Right atrium auricular region (tissue), 2 donors: Measurements from ENCODE around the gene GYPC. TPM values are rescaled to one million over a fixed set of nuclear protein-coding genes. Genes with fewer than 3 reads are reported as not detected.

ENCODE experiments used
- DNase-seq: peaks from one replicate; pipeline ENCODE4 v3.0.0-alpha.2; 2019; ENCODE audit warnings: low spot score
- H3K27ac ChIP-seq, 2 donors: fragments of 200-600 bp; sonication (generic); 1 replicate in 1 of 2; 2 replicates in 1 of 2; pipeline ENCODE4 v1.5.1; 2016 to 2019
- H3K27me3 ChIP-seq, 2 donors: fragments of 200-600 bp; sonication (generic); one replicate each; pipeline versions ENCODE4 v1.5.1 to v1.6.0; 2017 to 2019
- H3K36me3 ChIP-seq: fragments of 200-600 bp; sonication (generic); one replicate; pipeline ENCODE4 v1.5.1; 2016
- H3K4me1 ChIP-seq, 2 donors: fragments of 200-600 bp; sonication (generic); one replicate each; pipeline versions ENCODE4 v1.5.1 to v1.6.0; 2017 to 2019
- H3K4me3 ChIP-seq, 2 donors: fragments of 200-600 bp; sonication (generic); 1 replicate in 1 of 2; 2 replicates in 1 of 2; pipeline ENCODE4 v1.5.1; 2017 to 2019; ENCODE audit warnings: mild to moderate bottlenecking in 1 of 2, moderate library complexity in 1 of 2
- H3K9me3 ChIP-seq, 2 donors: fragments of 200-600 bp; sonication (generic); one replicate each; pipeline ENCODE4 v1.5.1; 2019
- total RNA-seq, 2 donors: library from RNA; depleted of rRNA; stranded (reverse); fragments of >200 nt; gene quantifications; one replicate each; pipeline ENCODE4 v1.1.0, GENCODE V29; 2016
- TF ChIP-seq, protein P1 (sequence below), 2 donors: fragments of 200-600 bp; sonication (generic); IDR thresholded peaks; one replicate each; pipeline ENCODE4 v1.5.1; 2019; ENCODE audit warnings: antibody characterized with exemption in 2 of 2

GYPC gene
- total RNA-seq, 2 donors from 2014 or later = 53.8 to 74.9 TPM

DNA sequence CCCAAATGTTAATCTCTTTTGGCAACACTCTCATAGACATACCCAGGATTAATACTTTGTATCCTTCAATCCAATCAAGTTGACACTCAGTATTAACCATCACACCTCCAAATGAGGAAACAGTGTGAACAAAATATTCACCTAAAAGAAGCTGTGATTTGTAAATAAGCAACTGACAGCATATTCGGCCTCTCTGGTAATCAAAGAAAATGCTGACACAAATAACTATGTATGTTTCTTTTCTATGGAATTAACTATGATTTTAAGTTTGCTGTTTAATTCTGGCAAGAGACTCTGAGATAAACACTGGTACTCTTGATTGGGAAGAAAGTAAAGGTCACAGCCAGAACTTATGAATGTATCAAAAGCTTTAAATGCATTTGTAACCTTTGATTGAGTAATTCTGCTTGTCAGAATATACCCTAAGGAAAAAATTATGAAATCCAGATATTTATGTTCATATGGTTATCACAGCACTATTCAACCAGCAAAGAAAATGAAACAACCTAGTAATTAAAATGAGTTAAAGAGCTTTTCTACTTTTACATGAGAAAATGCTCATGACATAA lies 3.6 kb upstream of the GYPC start:
- Histone ChIP-seq H3K27ac (no peak overlapping the region), H3K36me3 (no peaks in the 10 kb centered on the region), H3K27me3 (no peaks in the 10 kb centered on the region), H3K9me3 (no peaks in the 10 kb centered on the region), H3K4me3 (no peak overlapping the region), H3K4me1 (peaks cover 0 to 29% of the 10 kb centered on the region in 2 donors)
- TF ChIP-seq, protein P1, sequence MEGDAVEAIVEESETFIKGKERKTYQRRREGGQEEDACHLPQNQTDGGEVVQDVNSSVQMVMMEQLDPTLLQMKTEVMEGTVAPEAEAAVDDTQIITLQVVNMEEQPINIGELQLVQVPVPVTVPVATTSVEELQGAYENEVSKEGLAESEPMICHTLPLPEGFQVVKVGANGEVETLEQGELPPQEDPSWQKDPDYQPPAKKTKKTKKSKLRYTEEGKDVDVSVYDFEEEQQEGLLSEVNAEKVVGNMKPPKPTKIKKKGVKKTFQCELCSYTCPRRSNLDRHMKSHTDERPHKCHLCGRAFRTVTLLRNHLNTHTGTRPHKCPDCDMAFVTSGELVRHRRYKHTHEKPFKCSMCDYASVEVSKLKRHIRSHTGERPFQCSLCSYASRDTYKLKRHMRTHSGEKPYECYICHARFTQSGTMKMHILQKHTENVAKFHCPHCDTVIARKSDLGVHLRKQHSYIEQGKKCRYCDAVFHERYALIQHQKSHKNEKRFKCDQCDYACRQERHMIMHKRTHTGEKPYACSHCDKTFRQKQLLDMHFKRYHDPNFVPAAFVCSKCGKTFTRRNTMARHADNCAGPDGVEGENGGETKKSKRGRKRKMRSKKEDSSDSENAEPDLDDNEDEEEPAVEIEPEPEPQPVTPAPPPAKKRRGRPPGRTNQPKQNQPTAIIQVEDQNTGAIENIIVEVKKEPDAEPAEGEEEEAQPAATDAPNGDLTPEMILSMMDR (IDR thresholded peaks at IDR 0.05) = no peak
- DNase-seq = no peak

DNA sequence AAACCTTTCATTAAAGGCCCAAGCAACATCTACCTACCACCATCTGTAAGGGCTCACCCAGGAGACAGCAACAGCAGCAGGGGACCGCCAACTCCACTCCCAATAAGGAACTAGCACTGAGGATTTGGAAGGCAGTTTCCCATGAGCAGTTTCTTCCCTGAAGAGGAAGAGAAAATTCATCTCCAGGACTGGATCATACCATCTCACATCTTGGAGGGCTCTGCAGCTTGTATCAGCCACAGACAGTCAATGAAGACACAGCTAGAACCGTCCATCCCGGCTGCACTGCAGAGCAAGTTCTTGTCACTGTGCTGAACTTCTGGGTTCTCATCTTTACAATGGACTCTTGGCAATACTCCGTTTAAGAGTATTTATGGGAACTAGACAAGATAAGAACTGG lies 2.8 kb upstream of the GYPC start:
- TF ChIP-seq, protein P1 (IDR thresholded peaks at IDR 0.05) = no peak
- no peaks in the 10 kb centered on the region for H3K27me3 ChIP-seq
- no peak overlapping the region for H3K27ac ChIP-seq
- peaks cover 0 to 36% of the 10 kb centered on the region in 2 donors for H3K4me1 ChIP-seq
- H3K9me3 ChIP-seq = no peaks in the 10 kb centered on the region
- no peaks in the 10 kb centered on the region for H3K36me3 ChIP-seq
- no peak overlapping the region for H3K4me3 ChIP-seq
- DNase-seq = no peak

DNA sequence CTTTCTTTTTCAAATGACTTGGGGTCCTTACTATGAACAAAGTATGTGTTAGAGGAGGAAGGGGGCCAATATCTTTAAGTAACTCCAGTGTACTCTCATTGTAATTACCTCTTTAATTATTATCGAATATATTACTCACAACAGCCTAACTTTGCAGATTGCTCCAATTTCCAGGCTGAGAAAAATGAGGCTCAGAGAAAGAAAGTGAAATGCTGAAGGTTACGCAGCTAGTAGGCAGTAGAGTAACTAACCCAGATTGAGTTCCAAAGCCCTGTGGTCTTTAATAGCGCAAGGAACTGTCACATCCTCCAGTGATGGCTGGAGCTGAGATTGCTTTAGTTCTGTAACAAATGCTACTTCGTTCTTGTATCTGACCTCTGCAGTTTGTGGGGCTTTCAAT lies 2.2 kb upstream of the GYPC start:
- Histone ChIP-seq H3K27me3 (no peaks in the 10 kb centered on the region), H3K4me3 (no peak overlapping the region), H3K27ac (no peak overlapping the region), H3K9me3 (no peaks in the 10 kb centered on the region), H3K4me1 (peaks cover 0 to 42% of the 10 kb centered on the region in 2 donors), H3K36me3 (no peaks in the 10 kb centered on the region)
- TF ChIP-seq, protein P1 (IDR thresholded peaks at IDR 0.05) = no peak
- DNase-seq = no peak

DNA sequence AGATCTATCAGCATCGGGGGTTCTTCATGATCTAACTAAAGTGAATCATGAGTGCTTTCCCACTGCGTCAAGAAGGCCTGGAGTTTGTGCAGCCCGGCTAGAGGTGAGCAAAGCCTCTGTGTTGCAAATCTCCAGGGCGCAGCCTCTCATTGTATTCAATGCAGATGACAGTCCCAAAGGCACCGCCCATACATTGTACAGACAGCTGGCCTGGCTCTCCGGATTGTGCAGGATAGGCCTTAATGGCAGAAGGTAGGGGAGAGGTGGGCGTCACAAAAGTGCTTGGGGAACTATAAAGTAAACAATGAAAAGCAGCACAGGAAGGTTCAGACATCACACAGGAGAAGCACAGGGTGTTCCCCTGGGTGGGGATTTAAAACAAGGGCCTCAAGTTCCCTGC lies 907 bp upstream of the GYPC start:
- H3K27ac ChIP-seq = peak overlapping the region; percentile 92 to 99
- H3K4me3 ChIP-seq = peak overlapping the region in 1 of 2 donors; percentile 76
- TF ChIP-seq, protein P1 (IDR thresholded peaks at IDR 0.05) = no peak
- H3K27me3 ChIP-seq = no peaks in the 10 kb centered on the region
- peaks cover 0 to 55% of the 10 kb centered on the region in 2 donors for H3K4me1 ChIP-seq
- no peak for DNase-seq
- no peaks in the 10 kb centered on the region for H3K9me3 ChIP-seq
- no peaks in the 10 kb centered on the region for H3K36me3 ChIP-seq

DNA sequence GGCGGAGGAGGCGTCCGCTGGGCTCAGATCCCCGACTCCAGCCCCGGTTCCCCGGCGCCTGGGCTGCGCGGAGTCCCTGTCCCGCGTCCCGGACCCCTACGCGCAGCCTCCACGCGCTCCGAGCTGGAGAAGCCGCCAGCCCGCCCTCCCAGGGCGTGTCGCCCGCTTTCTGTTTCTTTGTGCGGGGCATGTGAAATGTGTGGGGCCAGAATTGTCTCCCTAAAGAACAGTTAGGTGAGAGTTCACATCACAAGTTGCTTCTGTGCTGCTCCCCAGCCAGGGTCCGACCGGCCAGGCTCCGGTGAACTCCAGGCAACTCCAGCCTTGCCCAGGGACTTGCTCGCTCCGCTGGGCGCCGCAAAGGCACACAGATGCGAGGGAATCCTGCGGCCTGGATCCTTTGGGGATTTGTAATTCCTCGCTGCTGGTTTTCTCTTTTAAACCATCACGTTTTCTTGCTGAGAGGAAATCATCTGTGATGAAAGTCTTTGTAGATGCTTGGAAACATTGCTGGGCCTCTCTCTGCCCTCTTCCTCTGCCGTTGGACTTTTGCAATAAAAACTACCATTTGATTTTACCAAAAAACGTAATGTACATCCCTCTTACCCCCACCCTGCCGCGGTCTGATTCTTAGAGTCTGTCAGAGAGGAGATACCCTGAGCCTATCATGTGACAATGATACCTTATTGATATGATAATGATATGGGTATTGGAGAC lies 631 bp downstream of the GYPC start:
- Histone ChIP-seq H3K4me1 (peaks cover 0 to 71% of the 10 kb centered on the region in 2 donors), H3K36me3 (no peaks in the 10 kb centered on the region), H3K9me3 (no peaks in the 10 kb centered on the region), H3K4me3 (peak overlapping the region; percentile 62 to 76), H3K27me3 (no peaks in the 10 kb centered on the region), H3K27ac (peak overlapping the region; percentile 92 to 99)
- TF ChIP-seq, protein P1 (IDR thresholded peaks at IDR 0.05) = no peak
- DNase-seq = no peak
